Measurements from ENCODE around the gene TBC1D5. TPM values are rescaled to one million over a fixed set of nuclear protein-coding genes. Genes with fewer than 3 reads are reported as not detected.

TBC1D5 gene
- total and polyA plus RNA-seq, 2 of the 4 experiments (the other 2 are of a cell fraction), result 16.4 to 57.0 TPM

DNA sequence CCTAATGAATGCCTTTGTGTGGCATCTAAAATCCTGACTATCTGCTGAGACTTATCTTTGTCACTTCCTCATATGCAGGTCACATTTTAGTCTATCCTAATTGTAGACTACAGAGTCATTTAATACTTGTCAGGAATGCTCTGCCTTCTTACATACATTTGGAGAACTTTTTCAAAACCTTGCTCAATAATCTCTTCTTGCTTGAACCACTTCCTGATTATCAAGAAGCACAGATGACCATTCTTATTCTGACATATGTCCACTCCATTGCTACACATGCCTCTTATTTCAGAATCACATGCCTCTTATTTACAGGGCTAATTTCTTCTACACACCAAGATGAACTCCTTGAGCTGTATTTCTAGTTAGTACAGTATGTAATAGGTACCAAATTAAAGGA, 400.3 kb downstream of the TBC1D5 start:
- Histone ChIP-seq H2AFZ (replicated peaks; ENCODE audit: low read length, poor library complexity) (no peak overlapping the region), H2BK20ac (ENCODE audit: low read depth, low read length) (no peak overlapping the region), H3K4me1 (ENCODE audit: control insufficient read depth, insufficient read depth, low read length) (no peaks in the 10 kb centered on the region), H3K79me1 (ENCODE audit: low read depth in 1 of 2, low read length in 2 of 2) (no peaks in the 10 kb centered on the region), H3K4ac (ENCODE audit: low read depth, low read length) (no peak overlapping the region), H4K8ac (ENCODE audit: low read depth in 2 of 2, low read length in 2 of 2) (no peak overlapping the region), H3K9me3 (ENCODE audit: control insufficient read depth, insufficient read depth, low read length) (no peaks in the 10 kb centered on the region), H3K4me2 (ENCODE audit: low read depth, low read length) (no peak overlapping the region), H3K14ac (replicated peaks; ENCODE audit: low read depth, low read length) (no peak overlapping the region), H2BK5ac (ENCODE audit: low read depth, low read length, poor library complexity, severe bottlenecking) (no peak overlapping the region), H4K91ac (ENCODE audit: insufficient read depth, low read depth, low read length) (no peak overlapping the region), H2AK5ac (ENCODE audit: low read depth, low read length) (no peak overlapping the region), H3K27me3 (ENCODE audit: control insufficient read depth, insufficient read depth, low read length) (no peaks in the 10 kb centered on the region), H4K20me1 (ENCODE audit: insufficient read depth, low read length) (no peaks in the 10 kb centered on the region), H2AK9ac (replicated peaks; ENCODE audit: low read depth, low read length, poor library complexity) (no peak overlapping the region), H3K36me3 (ENCODE audit: control insufficient read depth, insufficient read depth, low read length) (no peaks in the 10 kb centered on the region), H4K5ac (ENCODE audit: low read depth, low read length) (no peak overlapping the region), H3K18ac (ENCODE audit: low read depth, low read length) (no peak overlapping the region), H3K9ac (ENCODE audit: low read depth, low read length) (no peak overlapping the region), H3K56ac (ENCODE audit: extremely low read depth, insufficient read depth, low read length) (no peak overlapping the region), H2BK120ac (ENCODE audit: low read depth, low read length) (no peak overlapping the region), H3K23ac (ENCODE audit: low read depth, low read length) (no peak overlapping the region), H3K4me3 (ENCODE audit: insufficient read depth, low read depth, low read length) (no peak overlapping the region), H2BK15ac (ENCODE audit: low read depth, low read length) (no peak overlapping the region), H3K27ac (ENCODE audit: insufficient read depth, low read length) (no peak overlapping the region), H3K9me1 (ENCODE audit: insufficient read depth, low read length) (no peaks in the 10 kb centered on the region)
- ATAC-seq (ENCODE audit: low read depth) (no peak), DNase-seq (no peak)
- TF ChIP-seq RCOR1 (IDR thresholded peaks at IDR 0.05; ENCODE audit: insufficient replicate concordance, low read length) (no peak), BHLHE40 (IDR thresholded peaks at IDR 0.05; ENCODE audit: low read depth, low read length) (no peak), CEBPB (IDR thresholded peaks at IDR 0.05; ENCODE audit: low read depth, low read length) (no peak), RFX5 (IDR thresholded peaks at IDR 0.05; ENCODE audit: low read depth, low read length) (no peak)
- POLR2A ChIA-PET (ENCODE audit: unreplicated experiment), result no interaction called here
- intact Hi-C loops (cut with micrococcal nuclease) (no loop called here), in situ Hi-C loops (cut with MboI; ENCODE audit: low sequenced_read_pairs) (no loop called here), dilution Hi-C loops (cut with HindIII; ENCODE audit: low sequenced_read_pairs, unreplicated experiment) (no loop called here)
- CTCF ChIA-PET, result no interaction called here
- no TSS peak for BruUV-seq (replicated peaks)

All from IMR-90 (cell line).